ENCODE data around the gene SOAT1.

DNA sequence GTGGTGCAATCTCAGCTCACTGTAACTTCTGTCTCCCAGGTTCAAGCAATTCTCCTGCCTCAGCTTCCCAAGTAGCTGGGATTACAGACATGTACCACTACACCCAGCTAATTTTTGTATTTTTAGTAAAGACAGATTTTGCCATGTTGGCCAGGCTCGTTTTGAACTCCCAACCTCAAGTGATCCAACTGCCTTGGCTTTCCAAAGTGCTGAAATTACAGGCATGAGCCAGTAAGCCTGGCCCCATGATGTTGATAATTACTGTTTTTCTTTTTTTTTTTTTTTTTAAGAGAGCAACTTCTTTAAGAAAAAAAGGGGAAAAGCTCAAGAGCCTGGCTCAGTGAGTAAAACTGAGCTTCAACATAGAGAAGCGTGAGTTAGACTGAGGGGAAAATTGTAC lies 9.6 kb upstream of the SOAT1 start:
- TF ChIP-seq, protein P1, sequence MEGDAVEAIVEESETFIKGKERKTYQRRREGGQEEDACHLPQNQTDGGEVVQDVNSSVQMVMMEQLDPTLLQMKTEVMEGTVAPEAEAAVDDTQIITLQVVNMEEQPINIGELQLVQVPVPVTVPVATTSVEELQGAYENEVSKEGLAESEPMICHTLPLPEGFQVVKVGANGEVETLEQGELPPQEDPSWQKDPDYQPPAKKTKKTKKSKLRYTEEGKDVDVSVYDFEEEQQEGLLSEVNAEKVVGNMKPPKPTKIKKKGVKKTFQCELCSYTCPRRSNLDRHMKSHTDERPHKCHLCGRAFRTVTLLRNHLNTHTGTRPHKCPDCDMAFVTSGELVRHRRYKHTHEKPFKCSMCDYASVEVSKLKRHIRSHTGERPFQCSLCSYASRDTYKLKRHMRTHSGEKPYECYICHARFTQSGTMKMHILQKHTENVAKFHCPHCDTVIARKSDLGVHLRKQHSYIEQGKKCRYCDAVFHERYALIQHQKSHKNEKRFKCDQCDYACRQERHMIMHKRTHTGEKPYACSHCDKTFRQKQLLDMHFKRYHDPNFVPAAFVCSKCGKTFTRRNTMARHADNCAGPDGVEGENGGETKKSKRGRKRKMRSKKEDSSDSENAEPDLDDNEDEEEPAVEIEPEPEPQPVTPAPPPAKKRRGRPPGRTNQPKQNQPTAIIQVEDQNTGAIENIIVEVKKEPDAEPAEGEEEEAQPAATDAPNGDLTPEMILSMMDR (IDR thresholded peaks at IDR 0.05) = no peak
- no peak for TF ChIP-seq POLR2A (IDR thresholded peaks at IDR 0.05)

Measured in esophagus squamous epithelium (tissue), 4 donors.